Urothelium cell line (cell line): ENCODE data around the gene OLFML2A.
"Not testable (repeated sequence)": the region's sequence is repeated elsewhere in the genome, so short reads cannot be mapped to it uniquely, and the experiment has no call there.

ENCODE experiments used
- DNase-seq: peaks from one replicate; pipeline ENCODE4 v3.0.0; 2011; ENCODE audit warnings: low spot score, mixed read lengths
- FAIRE-seq: peaks from 2 replicates; lab custom pipeline; 2011; peaks lifted over from hg19 to GRCh38; lab: Jason Lieb, UNC

The OLFML2A gene

GRCh38 chr9:124776954-124777648, at the start of gene OLFML2A:
Gene OLFML2A (plus strand): TSS chr9:124777133. CDS start chr9:124777271, 138 bp downstream.
- DNase-seq (peak; percentile 44), FAIRE-seq (no peak)

GRCh38 chr9:124730772-124731171, 46.2 kb upstream of the OLFML2A start:
- FAIRE-seq: no peak

DNA sequence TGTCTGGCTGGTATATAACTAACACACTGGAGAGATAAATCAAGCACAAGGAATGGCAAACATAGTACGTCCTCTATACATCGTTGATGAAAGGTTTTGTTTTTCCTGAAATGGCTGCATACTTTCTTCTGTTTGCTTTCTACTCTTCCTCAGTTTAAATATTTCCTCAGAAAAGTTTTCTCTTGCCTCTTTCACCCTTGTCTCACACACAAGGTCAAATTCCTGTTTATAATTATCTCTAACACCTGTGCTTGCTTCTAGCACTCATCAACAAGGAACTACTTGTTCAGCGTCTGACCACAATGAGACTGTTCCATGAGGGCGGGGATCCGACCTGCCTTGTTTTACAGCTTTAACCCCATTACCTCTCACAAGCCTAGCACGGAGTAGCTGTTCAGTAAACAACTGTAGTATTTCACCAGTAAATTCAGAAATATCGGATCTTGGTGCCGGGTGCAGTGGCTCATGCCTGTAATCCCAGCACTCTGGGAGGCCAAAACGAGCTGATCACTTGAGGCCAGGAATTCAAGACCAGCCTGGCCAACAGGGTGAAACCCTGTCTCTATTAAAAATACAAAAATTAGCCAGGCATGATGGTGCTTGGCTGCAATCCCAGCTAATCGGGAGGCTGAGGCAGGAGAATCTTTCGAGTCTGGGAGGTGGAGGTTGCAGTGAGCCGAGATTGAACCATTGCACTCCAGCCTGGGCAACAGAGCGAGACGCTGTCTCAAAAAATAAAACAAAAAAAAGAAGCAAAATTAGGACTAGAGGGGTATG, 42.8 kb upstream of the OLFML2A start:
- FAIRE-seq (no peak), DNase-seq (peak; percentile 46)

More at GRCh38 chr9:124730772-124731171, 46.2 kb upstream of the OLFML2A start:
- no peak for DNase-seq

DNA sequence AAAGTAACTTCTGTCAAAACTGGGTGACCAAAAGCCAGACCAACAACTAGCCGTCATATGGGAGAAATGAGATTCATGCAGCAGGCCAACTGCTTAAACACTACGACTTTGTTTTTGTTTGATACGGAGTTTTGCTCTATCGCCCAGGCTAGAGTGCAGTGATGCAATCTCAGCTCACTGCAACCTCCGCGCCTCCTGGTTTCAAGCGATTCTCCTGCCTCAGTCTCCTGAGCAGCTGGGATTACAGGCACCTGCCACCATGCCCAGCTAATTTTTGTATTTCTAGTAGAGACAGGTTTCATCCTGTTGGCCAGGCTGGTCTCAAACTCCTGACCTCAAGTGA, 42.2 kb upstream of the OLFML2A start:
- not testable (repeated sequence) for FAIRE-seq, DNase-seq

DNA sequence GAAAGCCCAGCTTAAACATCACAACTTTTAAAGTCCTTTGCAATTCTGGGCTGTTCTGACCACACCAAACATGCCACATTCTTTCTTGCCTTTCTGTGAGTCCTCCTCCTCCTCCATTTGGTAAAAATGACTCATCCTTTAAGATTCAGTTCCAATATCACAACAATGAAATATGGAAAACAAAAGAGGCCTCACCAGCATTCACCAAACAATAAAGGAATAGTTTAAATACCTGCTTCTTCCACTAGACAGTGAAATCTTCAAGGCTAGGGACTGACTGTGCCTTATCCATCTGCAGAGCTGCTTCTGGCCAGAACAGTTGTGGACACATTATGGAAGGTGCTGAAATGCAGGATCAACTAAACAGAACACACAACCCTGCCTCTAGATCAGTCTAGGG, 41.8 kb upstream of the OLFML2A start:
- peak; percentile 51 for DNase-seq

DNA sequence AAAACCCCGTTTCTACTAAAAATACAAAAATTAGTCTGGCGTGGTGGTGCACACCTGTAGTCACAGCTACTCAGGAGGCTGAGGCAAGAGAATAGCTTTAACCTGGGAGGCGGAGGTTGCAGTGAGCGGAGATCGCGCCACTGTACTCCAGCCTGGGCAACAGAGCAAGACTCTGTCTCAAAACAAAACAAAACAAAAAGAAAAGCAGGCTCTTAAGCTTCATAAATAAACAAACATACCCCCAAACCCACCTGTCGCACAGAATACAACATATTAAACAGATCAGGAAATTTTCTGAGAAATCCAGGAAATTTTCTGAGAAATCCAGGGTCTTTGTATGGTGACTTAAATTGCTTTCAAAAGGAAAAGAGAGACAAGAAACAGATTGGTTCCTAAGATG, 38.9 kb upstream of the OLFML2A start:
- DNase-seq, FAIRE-seq: not testable (repeated sequence)

More for the DNA sequence above, 41.8 kb upstream of the OLFML2A start:
- no peak for FAIRE-seq

GRCh38 chr9:124739360-124739759, 37.6 kb upstream of the OLFML2A start:
- DNase-seq (no peak), FAIRE-seq (no peak)

DNA sequence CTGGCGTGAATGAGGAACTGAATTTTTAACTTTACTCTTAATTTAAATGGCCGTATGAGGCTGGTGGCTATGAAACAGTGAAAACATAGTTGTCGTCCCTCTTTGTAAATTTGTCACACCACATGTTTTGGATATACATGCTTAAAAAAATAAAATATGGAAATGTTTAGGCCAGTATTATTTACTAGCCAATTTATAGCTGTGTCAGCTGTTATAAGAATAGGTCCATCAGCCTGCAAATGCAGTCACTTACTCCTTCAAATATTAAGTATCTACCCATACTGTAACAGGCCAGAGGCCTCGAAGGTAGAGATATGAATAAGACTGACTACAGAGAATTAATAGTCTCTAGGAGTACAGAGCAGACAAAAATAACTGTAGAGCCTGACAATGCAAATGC, 35.8 kb upstream of the OLFML2A start:
- no peak for DNase-seq
- FAIRE-seq: no peak

DNA sequence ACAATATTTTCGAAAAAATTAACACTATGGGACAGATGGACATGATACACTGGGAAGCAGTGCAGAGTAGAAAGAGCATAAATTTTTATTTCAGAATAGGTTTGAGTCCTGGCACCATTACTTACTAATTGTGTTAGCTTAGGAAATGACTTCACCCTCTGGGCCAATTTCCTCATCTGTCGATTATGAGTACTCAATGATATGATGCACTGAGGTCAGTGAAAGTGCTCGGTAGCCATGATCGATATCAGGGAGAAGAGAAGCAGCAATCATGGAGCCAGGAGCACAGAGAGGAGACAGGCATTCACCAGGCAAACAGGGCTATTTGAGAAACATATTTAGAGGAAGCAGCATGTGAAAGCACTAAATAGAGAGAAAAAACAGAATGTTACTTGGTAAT, 35.3 kb upstream of the OLFML2A start:
- FAIRE-seq: no peak
- DNase-seq: no peak

DNA sequence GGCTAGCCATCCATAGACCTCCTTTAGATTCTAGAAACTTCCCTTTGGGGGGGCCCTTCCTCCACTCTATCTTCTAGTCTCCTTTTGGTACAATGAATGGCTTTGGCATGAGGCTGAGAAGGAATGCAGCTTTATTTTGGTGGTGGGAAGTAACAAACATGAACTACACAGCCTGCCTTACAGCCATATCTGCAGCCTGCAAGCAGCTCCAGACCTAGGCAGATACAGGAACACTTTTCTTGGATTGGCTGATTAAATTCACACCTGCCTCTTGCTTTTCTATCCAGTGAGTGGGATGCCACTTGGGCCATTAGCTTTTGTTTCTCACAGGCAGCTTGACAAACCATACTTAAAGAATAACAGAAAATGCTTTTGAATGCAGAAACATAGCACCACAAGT, 34.0 kb upstream of the OLFML2A start:
- DNase-seq (no peak), FAIRE-seq (no peak)

DNA sequence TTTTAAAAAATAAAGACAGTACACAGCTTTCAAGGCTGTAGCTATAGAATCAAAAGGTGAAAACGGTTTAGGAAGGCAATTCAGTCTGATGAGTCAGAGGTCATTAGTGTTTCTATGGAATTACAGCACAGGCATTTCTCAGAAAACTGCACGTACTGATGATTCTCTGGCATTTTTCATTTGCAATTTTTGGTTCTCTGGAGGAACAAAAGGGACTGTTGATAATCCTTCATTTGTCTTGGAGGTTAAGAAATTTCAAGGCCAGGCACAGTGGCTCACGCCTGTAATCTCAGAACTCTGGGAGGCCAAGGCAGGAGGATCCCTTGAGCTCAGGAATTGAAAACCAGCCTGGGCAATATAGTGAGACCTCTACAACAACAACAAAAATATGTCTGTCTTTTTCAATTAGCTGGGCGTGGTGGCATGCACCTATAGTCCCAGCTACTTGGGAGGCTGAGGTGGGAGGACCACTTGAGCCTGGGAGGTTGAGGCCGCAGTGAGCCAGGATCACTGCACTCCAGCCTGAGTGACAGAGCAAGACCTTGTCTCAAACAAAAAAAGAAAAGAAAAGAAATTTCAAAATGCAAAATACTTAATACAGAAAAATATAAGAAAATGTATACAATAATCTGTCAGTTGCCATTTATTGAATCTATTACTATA, 33.1 kb upstream of the OLFML2A start:
- no peak for FAIRE-seq
- no peak for DNase-seq

- DNase-seq: no peak
These were observed 29.9 kb upstream of the OLFML2A start for GRCh38 chr9:124747065-124747464.

DNA sequence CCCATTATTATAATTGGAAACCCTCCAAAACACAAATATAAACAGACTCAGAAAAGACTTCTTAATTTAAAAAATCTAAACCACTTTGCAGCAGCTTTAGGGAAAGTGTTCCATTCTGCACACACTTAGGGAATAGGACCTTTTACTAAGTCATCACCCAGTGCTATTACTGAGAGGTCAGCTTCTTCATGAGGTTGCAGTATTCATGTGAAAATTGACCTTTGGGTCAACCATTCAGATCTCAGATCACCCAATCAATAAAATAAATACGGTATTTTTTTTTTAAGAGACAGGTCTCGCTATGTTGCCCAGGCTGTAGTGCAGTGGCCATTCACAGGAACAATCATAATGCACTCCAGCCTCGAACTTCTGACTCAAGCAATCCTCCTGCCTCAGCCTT, 27.6 kb upstream of the OLFML2A start:
- FAIRE-seq (no peak), DNase-seq (no peak)

More at GRCh38 chr9:124747065-124747464, 29.9 kb upstream of the OLFML2A start:
- FAIRE-seq: no peak

- no peak for DNase-seq
- no peak for FAIRE-seq
These were observed 27.2 kb upstream of the OLFML2A start for GRCh38 chr9:124749781-124750180.

DNA sequence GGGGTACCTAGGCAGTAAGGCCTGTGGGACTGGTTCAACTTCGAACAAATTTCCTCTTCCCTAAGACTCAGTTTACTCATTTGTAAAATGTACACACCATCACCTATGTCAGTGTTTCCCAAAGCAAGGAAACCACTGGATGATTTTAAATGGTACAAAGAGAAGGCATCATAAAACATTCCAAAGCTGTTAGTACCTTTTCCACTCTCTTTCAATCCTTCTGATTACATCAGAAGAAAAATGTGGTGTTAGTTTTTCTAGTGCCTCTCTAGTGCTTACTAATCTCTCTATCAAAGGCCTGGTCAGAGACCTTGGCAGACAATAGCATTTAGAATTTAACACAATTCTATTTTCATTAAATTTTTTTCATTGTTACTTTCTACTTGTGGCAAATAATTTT, 24.0 kb upstream of the OLFML2A start:
- DNase-seq (peak; percentile 8), FAIRE-seq (no peak)

DNA sequence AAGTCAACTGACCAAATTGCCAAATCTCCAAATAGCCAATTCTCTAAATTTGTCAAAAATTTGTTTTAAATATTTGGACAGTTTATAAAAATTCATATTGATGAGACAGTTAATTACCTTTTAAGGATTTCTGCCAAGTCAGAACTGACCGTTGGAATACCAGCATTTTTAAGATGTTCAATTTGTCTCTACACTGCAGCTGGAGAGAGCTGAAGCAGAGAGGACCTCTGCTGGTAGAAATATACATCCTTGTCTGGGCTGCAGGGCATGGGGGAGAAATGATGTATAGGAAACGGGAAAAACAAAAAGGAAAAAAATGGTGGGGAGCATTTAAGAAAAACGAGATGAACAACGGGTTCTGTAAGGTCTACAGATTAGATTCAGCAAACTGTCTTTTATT, 22.6 kb upstream of the OLFML2A start:
- DNase-seq: no peak
- FAIRE-seq: no peak

DNA sequence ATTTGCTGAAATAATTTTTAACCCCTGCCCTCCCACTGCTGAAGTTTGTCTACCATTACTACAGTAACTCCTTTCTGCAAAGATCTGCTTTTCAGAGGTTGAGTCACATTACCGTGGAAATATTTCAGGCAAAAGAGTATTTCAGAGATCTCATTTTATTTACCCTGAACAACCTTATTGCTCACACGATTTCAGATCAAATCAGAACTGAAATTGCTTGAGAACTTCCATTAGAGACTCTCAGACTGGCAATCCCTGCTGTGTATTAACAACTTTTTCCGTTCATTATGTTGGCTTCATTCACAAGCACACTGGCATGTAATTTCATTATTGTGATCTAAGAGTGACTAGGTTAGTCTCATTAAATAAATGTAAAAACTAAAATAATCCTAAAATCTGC, 21.9 kb upstream of the OLFML2A start:
- FAIRE-seq (no peak), DNase-seq (no peak)

GRCh38 chr9:124756011-124756410, 20.9 kb upstream of the OLFML2A start:
- DNase-seq: no peak
- FAIRE-seq: no peak

DNA sequence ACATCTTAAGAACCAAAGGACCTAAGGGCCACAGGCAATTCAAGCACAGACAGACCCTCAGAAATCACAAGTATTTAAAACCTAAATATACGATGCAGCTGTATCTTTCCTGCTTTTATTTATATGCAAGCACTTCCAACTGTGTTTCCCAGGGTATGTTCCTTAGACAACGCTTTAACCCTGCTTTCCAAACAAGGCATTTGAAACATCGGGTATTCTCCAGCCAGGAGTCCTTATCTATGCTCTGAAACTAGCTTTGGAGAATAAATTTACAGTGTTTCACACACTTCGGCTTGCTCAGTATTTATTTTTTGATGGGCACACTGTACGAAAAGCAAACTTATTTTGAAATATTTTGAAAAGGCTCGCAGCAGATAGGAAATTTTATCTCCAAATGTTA, 19.3 kb upstream of the OLFML2A start:
- FAIRE-seq: no peak
- no peak for DNase-seq

DNA sequence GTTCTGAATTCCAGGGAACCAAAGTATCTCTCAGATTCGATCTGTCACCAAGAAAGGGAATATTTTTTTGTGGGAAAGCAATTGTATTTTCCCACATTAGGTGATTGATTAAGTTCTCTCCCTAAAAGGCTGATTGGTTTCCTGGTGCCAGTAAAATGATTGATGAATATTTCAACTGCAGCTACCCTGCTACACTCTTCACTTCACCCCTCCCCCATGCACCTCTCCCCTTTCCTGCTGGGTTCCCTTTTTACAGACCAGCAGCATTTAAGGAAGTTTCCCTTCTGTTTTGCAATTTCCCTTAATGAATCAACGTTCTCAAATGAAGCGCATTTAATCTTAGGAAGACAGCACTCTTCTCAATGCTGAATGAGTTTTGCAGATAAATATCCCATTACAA, 18.9 kb upstream of the OLFML2A start:
- no peak for DNase-seq
- no peak for FAIRE-seq

DNA sequence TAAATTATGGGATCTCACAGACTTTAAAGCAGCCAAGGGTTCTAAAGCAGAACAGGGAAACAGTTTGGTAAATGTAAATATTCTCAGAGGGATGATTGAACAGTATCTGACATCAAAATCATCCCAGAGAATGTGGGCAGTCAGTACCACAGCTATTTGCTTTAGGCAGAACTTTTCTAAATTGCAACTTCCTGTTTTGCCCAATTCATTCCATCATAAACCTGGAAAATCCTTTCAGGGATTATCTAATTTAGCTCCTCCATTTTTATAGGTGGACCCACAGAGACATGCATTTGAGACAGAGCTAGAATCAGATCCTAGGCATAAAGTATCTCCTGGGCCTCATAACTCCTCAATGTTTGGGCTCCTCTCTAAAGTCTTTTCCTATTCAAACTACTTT, 18.2 kb upstream of the OLFML2A start:
- FAIRE-seq: no peak

DNA sequence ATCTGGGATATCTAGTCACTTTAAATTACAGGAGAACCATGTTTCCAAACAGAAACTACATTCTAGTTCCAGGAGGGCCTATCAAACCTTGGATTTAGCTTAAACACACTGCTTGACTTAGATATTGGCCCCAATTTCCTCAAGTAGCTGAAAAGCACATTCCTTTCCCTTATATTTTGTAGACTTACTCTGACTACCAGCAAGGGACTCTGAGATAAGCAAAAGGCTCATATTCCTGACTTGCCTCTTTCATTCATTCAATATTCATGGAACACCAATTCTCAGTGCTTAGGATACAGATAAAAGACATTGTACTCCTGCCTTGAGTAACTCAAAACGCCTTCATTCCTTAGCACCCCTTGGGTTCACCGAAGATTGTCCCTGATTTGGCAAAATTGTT, 17.6 kb upstream of the OLFML2A start:
- DNase-seq: no peak
- no peak for FAIRE-seq

More for the DNA sequence above, 18.2 kb upstream of the OLFML2A start:
- DNase-seq: no peak
